Activated B cell treated with CpG ODN at 0.5 μM for 24 hours (primary cell): ENCODE results near the gene TSPAN33. TPM values are rescaled to one million over a fixed set of nuclear protein-coding genes. Genes with fewer than 3 reads are reported as not detected.
"Not testable (repeated sequence)": the region's sequence is repeated elsewhere in the genome, so short reads cannot be mapped to it uniquely, and the experiment has no call there.

Experiments
- ATAC-seq: fragments of 200-7000 bp; cut with Tn5 transposase; one replicate; pipeline ENCODE4 v1.10.0; 2021; ENCODE audit warnings: low read depth, mild to moderate bottlenecking, moderate library complexity
- CTCF ChIA-PET: fragments of 350-600 bp; sonication (Branson Sonifier 250); formaldehyde crosslinking; loops from one replicate; lab custom pipeline; 2021; ENCODE audit warnings: antibody characterized with exemption; lab: Charles Lee
- POLR2A ChIA-PET: fragments of 350-600 bp; sonication (Branson Sonifier 250); formaldehyde crosslinking; loops from one replicate; lab custom pipeline; 2021; ENCODE audit warnings: antibody characterized with exemption; lab: Charles Lee
- DNase-seq: peaks from one replicate; pipeline ENCODE4 v3.0.0; 2022
- H3K27ac Mint-ChIP-seq: one replicate; pipeline ENCODE4 v1.8.0; 2020; ENCODE audit warnings: mixed read lengths
- H3K27me3 Mint-ChIP-seq: one replicate; pipeline ENCODE4 v1.8.0; 2021; ENCODE audit warnings: mixed read lengths
- H3K36me3 Mint-ChIP-seq: one replicate; pipeline ENCODE4 v1.8.0; 2021; ENCODE audit warnings: low read depth, mixed read lengths
- H3K4me1 Mint-ChIP-seq: one replicate; pipeline ENCODE4 v1.8.0; 2021; ENCODE audit warnings: mixed read lengths
- H3K4me3 Mint-ChIP-seq: one replicate; pipeline ENCODE4 v1.8.0; 2020; ENCODE audit warnings: mild to moderate bottlenecking, mixed read lengths
- H3K9me3 Mint-ChIP-seq: one replicate; pipeline ENCODE4 v1.8.0; 2020; ENCODE audit warnings: mixed read lengths
- CTCF ChIP-seq: fragments of 200-600 bp; IDR thresholded peaks from one replicate; pipeline ENCODE4 v1.8.0; 2022; ENCODE audit warnings: antibody characterized with exemption, mild to moderate bottlenecking
- intact Hi-C: fragments of 100-400 bp; cut with micrococcal nuclease; formaldehyde crosslinking; loops from one replicate; pipeline ENCODE4 v1.15.1; 2024
- total RNA-seq: library from RNA; stranded (reverse); gene quantifications from 2 replicates; pipeline ENCODE4 v1.2.3, GENCODE V29; 2022

TSPAN33 gene
- total RNA-seq, 1 donor from 2014 or later, result 341 TPM

- Mint-ChIP-seq H3K27me3 (no peaks in the 10 kb centered on the region), H3K4me1 (peaks cover under 1% of the 10 kb centered on the region), H3K27ac (no peak overlapping the region), H3K4me3 (no peak overlapping the region), H3K9me3 (peaks cover under 1% of the 10 kb centered on the region), H3K36me3 (no peaks in the 10 kb centered on the region)
- ATAC-seq, result no peak
- intact Hi-C loops, result no loop called here
- no peak for TF ChIP-seq CTCF
- CTCF ChIA-PET, result interaction anchor here (1.2 kb wide), 1 partner anchor 48 kb away, joined by 5 read pairs; no protein-coding TSS in a partner anchor
- DNase-seq, result no peak
- POLR2A ChIA-PET, result no interaction called here
Measured at GRCh38 chr7:129115676-129116075, 28.8 kb upstream of the TSPAN33 start.

GRCh38 chr7:129118182-129118581 lies 26.3 kb upstream of the TSPAN33 start:
- ATAC-seq, result no peak
- H3K27me3 Mint-ChIP-seq, result no peaks in the 10 kb centered on the region
- H3K4me3 Mint-ChIP-seq, result no peak overlapping the region
- peaks cover 1% of the 10 kb centered on the region for H3K36me3 Mint-ChIP-seq
- peaks cover 4% of the 10 kb centered on the region for H3K9me3 Mint-ChIP-seq
- H3K4me1 Mint-ChIP-seq, result peaks cover 26% of the 10 kb centered on the region
- no peak overlapping the region for H3K27ac Mint-ChIP-seq
- CTCF ChIA-PET, result interaction anchor here (1.2 to 1.7 kb wide), 2 partner anchors 16 to 28 kb away, joined by 3 to 4 read pairs; no protein-coding TSS in a partner anchor
- intact Hi-C loops, result no loop called here
- DNase-seq, result no peak
- TF ChIP-seq CTCF, result no peak
- POLR2A ChIA-PET, result no interaction called here

- Mint-ChIP-seq H3K27ac (no peak overlapping the region), H3K4me1 (peaks cover 31% of the 10 kb centered on the region), H3K36me3 (peaks cover 1% of the 10 kb centered on the region), H3K4me3 (no peak overlapping the region), H3K27me3 (no peaks in the 10 kb centered on the region), H3K9me3 (peaks cover 4% of the 10 kb centered on the region)
- ATAC-seq, result no peak
- intact Hi-C loops, result no loop called here
- no peak for TF ChIP-seq CTCF
- no peak for DNase-seq
- POLR2A ChIA-PET, result interaction anchor here (1.5 kb wide), 1 partner anchor 27 kb away, joined by 4 read pairs; no protein-coding TSS in a partner anchor
- CTCF ChIA-PET, result interaction anchor here (1.2 kb wide), 1 partner anchor 27 kb away, joined by 3 read pairs; no protein-coding TSS in a partner anchor
Measured at GRCh38 chr7:129118976-129119375, 25.5 kb upstream of the TSPAN33 start.

- DNase-seq, ATAC-seq, H3K36me3 Mint-ChIP-seq, H3K27me3 Mint-ChIP-seq, H3K9me3 Mint-ChIP-seq: not testable (repeated sequence)
- POLR2A ChIA-PET, result interaction anchor here (0.7 to 2.9 kb wide), 16 partner anchors 9 to 1500 kb away, joined by 3 to 118 read pairs (median 6); partner anchors contain the start of gene TSPAN33
- Mint-ChIP-seq H3K4me1 (peaks cover 40% of the 10 kb centered on the region), H3K27ac (peak overlapping the region; percentile 96), H3K4me3 (peak overlapping the region; percentile 28)
- intact Hi-C loops, result loop anchor here (1.0 kb wide), 6 partner anchors 16 to 181 kb away; no protein-coding TSS in a partner anchor
- CTCF ChIA-PET, result interaction anchor here (1.3 to 2.0 kb wide), 3 partner anchors 23 to 42 kb away, joined by 3 to 14 read pairs (median 7); partner anchors contain the start of gene TSPAN33
Measured at GRCh38 chr7:129121501-129122077, 22.9 kb upstream of the TSPAN33 start.

- DNase-seq, result no peak
- no peak for TF ChIP-seq CTCF
- Mint-ChIP-seq H3K36me3 (peaks cover 1% of the 10 kb centered on the region), H3K4me3 (peak overlapping the region; percentile 73), H3K27me3 (no peaks in the 10 kb centered on the region), H3K27ac (peak overlapping the region; percentile 96), H3K4me1 (peaks cover 40% of the 10 kb centered on the region), H3K9me3 (peaks cover 4% of the 10 kb centered on the region)
- intact Hi-C loops, result loop anchor here (1.0 kb wide), 6 partner anchors 15 to 182 kb away; no protein-coding TSS in a partner anchor
- ChIA-PET CTCF (interaction anchor here (0.6 to 2.0 kb wide), 6 partner anchors 15 to 41 kb away, joined by 3 to 14 read pairs (median 8); partner anchors contain the start of gene TSPAN33), POLR2A (interaction anchor here (0.6 to 2.9 kb wide), 20 partner anchors 10 to 1499 kb away, joined by 3 to 118 read pairs (median 6); partner anchors contain the start of genes TNPO3 and TSPAN33)
- ATAC-seq, result peak; percentile 18
Measured at GRCh38 chr7:129122078-129122750, 22.3 kb upstream of the TSPAN33 start.
